IMR-90 (cell line): ENCODE measurements around the gene ADGRF3. TPM values are rescaled to one million over a fixed set of nuclear protein-coding genes. Genes with fewer than 3 reads are reported as not detected.

ENCODE experiments used
- ATAC-seq: fragments of 200-7000 bp; cut with Tn5 transposase; 2 replicates; pipeline ENCODE4 v1.9.1; 2020; ENCODE audit warnings: low read depth, mild to moderate bottlenecking, moderate library complexity
- BruUV-seq: library from RNA; stranded (reverse); fragments of 400-500 nt; replicated peaks from 2 replicates; lab custom pipeline; 2021; lab: Mats Ljungman, UMichigan
- CTCF ChIA-PET: fragments of 300-600 bp; formaldehyde crosslinking; extraction: SDS; loops from one replicate; lab custom pipeline; 2021; ENCODE audit warnings: antibody characterized with exemption; lab: Yijun Ruan, JAX
- POLR2A ChIA-PET: fragments of 300-600 bp; sonication (Branson Sonifier 250); formaldehyde crosslinking; loops from one replicate; lab custom pipeline; 2022; ENCODE audit warnings: antibody characterized with exemption; ENCODE audit not compliant: unreplicated experiment; lab: Charles Lee
- DNase-seq: peaks from one replicate; pipeline ENCODE4 v3.0.0; 2013
- H2AFZ ChIP-seq: replicated peaks from 2 replicates; pipeline ENCODE3; 2013; ENCODE audit warnings: low read length, mild to moderate bottlenecking; ENCODE audit not compliant: poor library complexity
- H2AK5ac ChIP-seq: 2 replicates; pipeline ENCODE4 v1.6.1; 2013; ENCODE audit warnings: low read depth, low read length, inconsistent platforms
- H2AK9ac ChIP-seq: replicated peaks from 2 replicates; pipeline ENCODE3; 2013; ENCODE audit warnings: mild to moderate bottlenecking, low read depth, low read length, moderate library complexity; ENCODE audit not compliant: poor library complexity
- H2BK120ac ChIP-seq: 2 replicates; pipeline ENCODE4 v1.6.1; 2013; ENCODE audit warnings: low read depth, low read length, inconsistent platforms
- H2BK15ac ChIP-seq: 3 replicates; pipeline ENCODE4 v1.6.1; 2013; ENCODE audit warnings: low read depth, low read length, inconsistent platforms
- H2BK20ac ChIP-seq: 2 replicates; pipeline ENCODE4 v1.6.1; 2013; ENCODE audit warnings: low read depth, mild to moderate bottlenecking, inconsistent platforms, low read length, moderate library complexity
- H2BK5ac ChIP-seq: 2 replicates; pipeline ENCODE4 v1.6.1; 2013; ENCODE audit warnings: mild to moderate bottlenecking, low read depth, low read length, inconsistent platforms; ENCODE audit not compliant: poor library complexity, severe bottlenecking
- H3K14ac ChIP-seq: replicated peaks from 2 replicates; pipeline ENCODE4 v1.6.1; 2013; ENCODE audit warnings: low read depth, low read length, inconsistent platforms
- H3K18ac ChIP-seq: 2 replicates; pipeline ENCODE4 v1.6.1; 2013; ENCODE audit warnings: low read depth, low read length, control low read depth
- H3K23ac ChIP-seq: 2 replicates; pipeline ENCODE4 v1.6.1; 2013; ENCODE audit warnings: low read depth, low read length, inconsistent platforms
- H3K27ac ChIP-seq: 2 replicates; pipeline ENCODE4 v1.5.1; 2013; ENCODE audit warnings: mild to moderate bottlenecking, control low read depth, low read length; ENCODE audit not compliant: insufficient read depth
- H3K27me3 ChIP-seq: 2 replicates; pipeline ENCODE4 v1.6.1; 2013; ENCODE audit warnings: low read length; ENCODE audit not compliant: control insufficient read depth, insufficient read depth
- H3K36me3 ChIP-seq: 2 replicates; pipeline ENCODE4 v1.6.1; 2013; ENCODE audit warnings: low read length, mixed read lengths; ENCODE audit not compliant: control insufficient read depth, insufficient read depth
- H3K4ac ChIP-seq: 2 replicates; pipeline ENCODE4 v1.6.1; 2013; ENCODE audit warnings: low read depth, low read length, inconsistent platforms
- H3K4me1 ChIP-seq: 2 replicates; pipeline ENCODE4 v1.6.1; 2013; ENCODE audit warnings: low read length, mixed read lengths; ENCODE audit not compliant: control insufficient read depth, insufficient read depth
- H3K4me2 ChIP-seq: 2 replicates; pipeline ENCODE4 v1.6.1; 2013; ENCODE audit warnings: low read depth, mild to moderate bottlenecking, control low read depth, low read length, moderate library complexity
- H3K4me3 ChIP-seq: 2 replicates; pipeline ENCODE4 v1.5.1; 2013; ENCODE audit warnings: low read depth, mild to moderate bottlenecking, control low read depth, low read length, moderate library complexity; ENCODE audit not compliant: insufficient read depth
- H3K56ac ChIP-seq: 2 replicates; pipeline ENCODE4 v1.6.1; 2013; ENCODE audit warnings: low read length, inconsistent platforms; ENCODE audit not compliant: insufficient read depth; ENCODE audit errors: extremely low read depth
- H3K79me1 ChIP-seq, 2 experiments: 2 replicates each; pipeline ENCODE4 v1.6.1; 2013; ENCODE audit warnings: low read length in 2 of 2, inconsistent platforms in 1 of 2, low read depth in 1 of 2
- H3K9ac ChIP-seq: 2 replicates; pipeline ENCODE4 v1.6.1; 2013; ENCODE audit warnings: low read depth, low read length, control low read depth
- H3K9me1 ChIP-seq: 2 replicates; pipeline ENCODE4 v1.6.1; 2013; ENCODE audit warnings: low read length, inconsistent platforms; ENCODE audit not compliant: insufficient read depth
- H3K9me3 ChIP-seq: 2 replicates; pipeline ENCODE4 v1.6.1; 2013; ENCODE audit warnings: low read length; ENCODE audit not compliant: control insufficient read depth, insufficient read depth
- H4K20me1 ChIP-seq: 2 replicates; pipeline ENCODE4 v1.6.1; 2013; ENCODE audit warnings: low read length, inconsistent platforms; ENCODE audit not compliant: insufficient read depth
- H4K5ac ChIP-seq: 2 replicates; pipeline ENCODE4 v1.6.1; 2013; ENCODE audit warnings: mild to moderate bottlenecking, low read depth, low read length, control low read depth
- H4K8ac ChIP-seq, 2 experiments: 2 replicates each; pipeline ENCODE4 v1.6.1; 2013; ENCODE audit warnings: low read depth in 2 of 2, low read length in 2 of 2, control low read depth in 1 of 2, inconsistent platforms in 1 of 2
- H4K91ac ChIP-seq: 2 replicates; pipeline ENCODE4 v1.6.1; 2013; ENCODE audit warnings: low read depth, low read length, inconsistent platforms; ENCODE audit not compliant: insufficient read depth
- BHLHE40 ChIP-seq: fragments of 150-350 bp; IDR thresholded peaks from 2 replicates; pipeline ENCODE4 v1.6.1; 2016; ENCODE audit warnings: mild to moderate bottlenecking, low read depth, low read length
- CEBPB ChIP-seq: IDR thresholded peaks from 2 replicates; pipeline ENCODE4 v1.6.1; 2012; ENCODE audit warnings: low read depth, low read length, improper control_type of control experiment
- CHD1 ChIP-seq: IDR thresholded peaks from 2 replicates; pipeline ENCODE4 v1.6.1; 2012; ENCODE audit warnings: low read depth, low read length, improper control_type of control experiment
- CTCF ChIP-seq: conservative IDR thresholded peaks from 2 replicates; pipeline ENCODE4 v1.5.1; 2012; ENCODE audit warnings: mild to moderate bottlenecking, low read depth, low read length, improper control_type of control experiment
- ELK1 ChIP-seq: fragments of 150-350 bp; IDR thresholded peaks from 2 replicates; pipeline ENCODE4 v1.6.1; 2016; ENCODE audit warnings: low read depth, mild to moderate bottlenecking, low read length, moderate library complexity, borderline replicate concordance
- FOS ChIP-seq: fragments of 150-350 bp; IDR thresholded peaks from 2 replicates; pipeline ENCODE4 v1.6.1; 2016; ENCODE audit warnings: low read depth, low read length
- MAFK ChIP-seq: IDR thresholded peaks from 2 replicates; pipeline ENCODE4 v1.6.1; 2012; ENCODE audit warnings: low read depth, low read length, improper control_type of control experiment
- MAZ ChIP-seq: IDR thresholded peaks from 2 replicates; pipeline ENCODE4 v1.6.1; 2012; ENCODE audit warnings: low read depth, mild to moderate bottlenecking, low read length, improper control_type of control experiment, moderate library complexity, borderline replicate concordance
- MXI1 ChIP-seq: IDR thresholded peaks from 2 replicates; pipeline ENCODE4 v1.6.1; 2012; ENCODE audit warnings: low read depth, mild to moderate bottlenecking, low read length, moderate library complexity, borderline replicate concordance
- NFE2L2 ChIP-seq: fragments of 150-350 bp; IDR thresholded peaks from 2 replicates; pipeline ENCODE4 v1.6.1; 2016; ENCODE audit warnings: low read depth, mild to moderate bottlenecking, low read length
- RAD21 ChIP-seq: IDR thresholded peaks from 2 replicates; pipeline ENCODE4 v1.6.1; 2012; ENCODE audit warnings: low read length, improper control_type of control experiment
- RCOR1 ChIP-seq: IDR thresholded peaks from 2 replicates; pipeline ENCODE4 v1.6.1; 2012; ENCODE audit warnings: mild to moderate bottlenecking, low read length, improper control_type of control experiment; ENCODE audit not compliant: insufficient replicate concordance
- RFX5 ChIP-seq: IDR thresholded peaks from 2 replicates; pipeline ENCODE4 v1.8.0; 2012; ENCODE audit warnings: low read depth, mild to moderate bottlenecking, low read length, moderate library complexity
- SMC3 ChIP-seq: fragments of 150-350 bp; IDR thresholded peaks from 2 replicates; pipeline ENCODE4 v1.6.1; 2016; ENCODE audit warnings: low read depth, mild to moderate bottlenecking, antibody characterized with exemption, low read length, moderate library complexity
- USF2 ChIP-seq: fragments of 150-350 bp; IDR thresholded peaks from 2 replicates; pipeline ENCODE4 v1.6.1; 2017; ENCODE audit warnings: mild to moderate bottlenecking, antibody characterized with exemption, low read length, low read depth
- WGBS, 2 experiments: methylation state at CpG; one replicate each; pipeline versions ENCODE4 v1.1.5 to v1.1.7; 2013; ENCODE audit warnings: missing lambda C conversion rate in 2 of 2; ENCODE audit not compliant: insufficient read length in 1 of 2; ENCODE audit errors: extremely low coverage in 2 of 2; 5-methylcytosine and 5-hydroxymethylcytosine counted together
- dilution Hi-C: fragments of 300-500 bp; cut with HindIII; formaldehyde crosslinking; loops from one replicate; pipeline ENCODE4 v1.14.3; 2018; ENCODE audit warnings: low sequenced_read_pairs; ENCODE audit not compliant: unreplicated experiment
- in situ Hi-C: fragments of 300-500 bp; cut with MboI; formaldehyde crosslinking; loops from 3 replicates; pipeline ENCODE4 v1.14.3; 2019; ENCODE audit warnings: low sequenced_read_pairs, inconsistent platforms, mixed read lengths
- intact Hi-C: fragments of 100-400 bp; cut with micrococcal nuclease; formaldehyde crosslinking; loops from 2 replicates; pipeline ENCODE4 v1.10.0; 2022
- polyA plus RNA-seq, 3 experiments: library from polyadenylated mRNA; depleted of rRNA; stranded (reverse); fragments of >200 nt; gene quantifications; 2 replicates each; pipeline ENCODE4 v1.2.3, GENCODE V29; 2012; ENCODE audit warnings: low replicate concordance in 1 of 3
- total RNA-seq: library from RNA; depleted of rRNA; stranded (reverse); fragments of >200 nt; gene quantifications from 2 replicates; pipeline ENCODE4 v1.2.3, GENCODE V29; 2012

The ADGRF3 gene
- total and polyA plus RNA-seq, 2 of the 4 experiments (the other 2 are of a cell fraction), result 0.15 TPM; not detected in 1

GRCh38 chr2:26292646-26293045 is 53.9 kb downstream of the ADGRF3 start:
- Histone ChIP-seq H3K27ac (no peak overlapping the region), H3K4ac (no peak overlapping the region), H3K56ac (no peak overlapping the region), H3K9me1 (0 out of 2 replicates have a peak, but pooled peaks cover 2% of the 10 kb centered on the region), H3K36me3 (peaks cover 5% of the 10 kb centered on the region), H3K27me3 (no peaks in the 10 kb centered on the region), H3K4me2 (no peak overlapping the region), H3K4me1 (no peaks in the 10 kb centered on the region), H2AK9ac (no peak overlapping the region), H3K18ac (no peak overlapping the region), H4K8ac (no peak overlapping the region), H3K9ac (no peak overlapping the region), H3K9me3 (no peaks in the 10 kb centered on the region), H2BK20ac (no peak overlapping the region), H4K5ac (no peak overlapping the region), H2AK5ac (no peak overlapping the region), H3K23ac (no peak overlapping the region), H2AFZ (no peak overlapping the region), H2BK5ac (no peak overlapping the region), H3K4me3 (no peak overlapping the region), H4K91ac (no peak overlapping the region), H3K14ac (no peak overlapping the region), H3K79me1 (no peaks in the 10 kb centered on the region), H2BK120ac (no peak overlapping the region), H2BK15ac (no peak overlapping the region), H4K20me1 (no peaks in the 10 kb centered on the region)
- 20% methylated on average over 1 of the region's 6 CpGs; no CpG with 5 or more reads in 1 of the 2 experiments for WGBS, 2 experiments
- in situ Hi-C loops (no loop called here), dilution Hi-C loops (no loop called here), intact Hi-C loops (no loop called here)
- no TSS peak for BruUV-seq
- ATAC-seq (peak; percentile 78), DNase-seq (peak; percentile 62)
- no peak for TF ChIP-seq RCOR1
- TF ChIP-seq FOS, result no peak
- TF ChIP-seq USF2, result no peak
- no peak for TF ChIP-seq MXI1
- no peak for TF ChIP-seq MAZ
- TF ChIP-seq CTCF, result no peak
- TF ChIP-seq RAD21, result no peak
- TF ChIP-seq ELK1, result no peak
- TF ChIP-seq CHD1, result no peak
- no peak for TF ChIP-seq SMC3
- no peak for TF ChIP-seq NFE2L2
- TF ChIP-seq RFX5, result no peak
- no peak for TF ChIP-seq CEBPB
- TF ChIP-seq MAFK, result no peak
- TF ChIP-seq BHLHE40, result no peak
- ChIA-PET POLR2A (no interaction called here), CTCF (no interaction called here)
